Smooth muscle cell (in vitro differentiated cells): ENCODE measurements around the gene NPHP4. TPM values are rescaled to one million over a fixed set of nuclear protein-coding genes. Genes with fewer than 3 reads are reported as not detected.

Source experiments
- DNase-seq: peaks from one replicate; lab custom pipeline; 2025; ENCODE audit not compliant: unreplicated experiment; lab: John Stamatoyannopoulos, UW
- H2AFZ ChIP-seq: fragments of 200-600 bp; sonication (generic); 2 replicates; pipeline ENCODE4 v1.6.0; 2016; ENCODE audit warnings: antibody characterized with exemption, low read depth, mild to moderate bottlenecking
- H3F3A ChIP-seq: fragments of 200-600 bp; sonication (generic); 2 replicates; pipeline ENCODE4 v1.6.0; 2017; ENCODE audit warnings: antibody characterized with exemption, low read depth
- H3K27ac ChIP-seq: fragments of 200-600 bp; sonication (generic); 2 replicates; pipeline ENCODE4 v1.5.1; 2016; ENCODE audit warnings: low read depth, mild to moderate bottlenecking
- H3K27me3 ChIP-seq: fragments of 200-600 bp; sonication (generic); 2 replicates; pipeline ENCODE4 v1.6.1; 2016; ENCODE audit warnings: low read depth, mild to moderate bottlenecking
- H3K36me3 ChIP-seq: fragments of 200-600 bp; sonication (generic); 2 replicates; pipeline ENCODE4 v1.5.1; 2016; ENCODE audit warnings: low read depth
- H3K4me1 ChIP-seq: fragments of 200-600 bp; sonication (generic); 2 replicates; pipeline ENCODE4 v1.5.1; 2016; ENCODE audit warnings: low read depth
- H3K4me2 ChIP-seq: fragments of 200-600 bp; sonication (generic); 2 replicates; pipeline ENCODE4 v1.6.0; 2016; ENCODE audit warnings: mild to moderate bottlenecking
- H3K4me3 ChIP-seq: fragments of 200-600 bp; sonication (generic); 2 replicates; pipeline ENCODE4 v1.5.1; 2016; ENCODE audit warnings: mild to moderate bottlenecking
- H3K79me2 ChIP-seq: fragments of 200-600 bp; sonication (generic); 2 replicates; pipeline ENCODE4 v1.6.0; 2016; ENCODE audit warnings: low read depth, mild to moderate bottlenecking
- H3K9ac ChIP-seq: fragments of 200-600 bp; sonication (generic); 2 replicates; pipeline ENCODE4 v1.6.0; 2016; ENCODE audit warnings: low read depth
- H3K9me3 ChIP-seq: fragments of 200-600 bp; sonication (generic); replicated peaks from 2 replicates; pipeline ENCODE4 v1.5.1; 2016; ENCODE audit warnings: low read depth
- H4K20me1 ChIP-seq: fragments of 200-600 bp; sonication (generic); 2 replicates; pipeline ENCODE4 v1.6.0; 2016; ENCODE audit warnings: low read depth
- CTCF ChIP-seq: fragments of 200-600 bp; sonication (generic); IDR thresholded peaks from 2 replicates; pipeline ENCODE4 v1.5.1; 2017; ENCODE audit warnings: borderline replicate concordance, mild to moderate bottlenecking, antibody characterized with exemption; ENCODE audit not compliant: insufficient read depth, poor library complexity, severe bottlenecking
- WGBS: methylation state at CpG from one replicate; pipeline ENCODE4 v1.1.7; 2016; ENCODE audit warnings: low lambda C conversion rate; 5-methylcytosine and 5-hydroxymethylcytosine counted together
- polyA plus RNA-seq: library from polyadenylated mRNA; unstranded; fragments of >200 nt; fragmentation: Nextera tagmentation; extraction: Ambion mirVana; gene quantifications from 2 replicates; pipeline ENCODE4 v1.2.1, GENCODE V29; 2016
- total RNA-seq: library from RNA; depleted of rRNA; stranded (reverse); fragments of >200 nt; gene quantifications from 2 replicates; pipeline ENCODE4 v1.2.3, GENCODE V29; 2014

NPHP4 gene
- total and polyA plus RNA-seq, 2 experiments from 2014 or later: 5.4 to 8.4 TPM

- Histone ChIP-seq H3K79me2 (peaks cover 4% of the 10 kb centered on the region), H4K20me1 (peaks cover 7% of the 10 kb centered on the region), H3F3A (no peaks in the 10 kb centered on the region), H3K4me1 (peaks cover 16% of the 10 kb centered on the region), H3K36me3 (no peaks in the 10 kb centered on the region), H3K4me2 (no peak overlapping the region), H3K9ac (no peak overlapping the region), H3K9me3 (no peaks in the 10 kb centered on the region), H3K4me3 (no peak overlapping the region), H3K27me3 (peaks cover 12% of the 10 kb centered on the region), H3K27ac (no peak overlapping the region), H2AFZ (no peak overlapping the region)
- DNase-seq: no peak
- TF ChIP-seq CTCF: no peak
- 95% methylated on average over 29 of the region's 29 CpGs for WGBS
Observed at GRCh38 chr1:5994713-5995621, 2.7 kb upstream of the NPHP4 start.

GRCh38 chr1:5993556-5994491, 1.6 kb upstream of the NPHP4 start:
- Histone ChIP-seq H3K4me2 (peak overlapping the region; percentile 86), H3K4me3 (no peak overlapping the region), H4K20me1 (peaks cover 7% of the 10 kb centered on the region), H3K4me1 (peaks cover 16% of the 10 kb centered on the region), H3K27ac (no peak overlapping the region), H3K27me3 (peaks cover 12% of the 10 kb centered on the region), H3K9ac (no peak overlapping the region), H3K9me3 (no peaks in the 10 kb centered on the region), H2AFZ (no peak overlapping the region), H3F3A (no peaks in the 10 kb centered on the region), H3K36me3 (no peaks in the 10 kb centered on the region), H3K79me2 (peaks cover 4% of the 10 kb centered on the region)
- TF ChIP-seq CTCF: no peak
- no peak for DNase-seq
- WGBS: 43% methylated on average over 28 of the region's 29 CpGs

- 1% methylated on average over 41 of the region's 49 CpGs for WGBS
- H3K27ac ChIP-seq: no peak overlapping the region
- H3K4me1 ChIP-seq: peaks cover 16% of the 10 kb centered on the region
- H3K36me3 ChIP-seq: no peaks in the 10 kb centered on the region
- peak overlapping the region; percentile 86 for H3K4me2 ChIP-seq
- TF ChIP-seq CTCF: no peak
- no peaks in the 10 kb centered on the region for H3K9me3 ChIP-seq
- H3K4me3 ChIP-seq: peak overlapping the region; percentile 70
- no peak overlapping the region for H3K9ac ChIP-seq
- H3F3A ChIP-seq: no peaks in the 10 kb centered on the region
- no peak for DNase-seq
- H3K27me3 ChIP-seq: peaks cover 12% of the 10 kb centered on the region
- H4K20me1 ChIP-seq: peaks cover 7% of the 10 kb centered on the region
- peak overlapping the region; percentile 71 for H2AFZ ChIP-seq
- peaks cover 4% of the 10 kb centered on the region for H3K79me2 ChIP-seq
Observed at GRCh38 chr1:5992814-5993555, 760 bp upstream of the NPHP4 start.
